Subcutaneous adipose tissue (tissue), 4 donors: ENCODE results near the gene TLCD1. TPM values are rescaled to one million over a fixed set of nuclear protein-coding genes. Genes with fewer than 3 reads are reported as not detected.

ENCODE experiments used
- CTCF ChIP-seq: fragments of 450-650 bp; IDR thresholded peaks from one replicate; pipeline ENCODE4 v1.5.1; 2016; ENCODE audit warnings: low read depth, mild to moderate bottlenecking, control low read depth, antibody characterized with exemption, moderate library complexity
- total RNA-seq, 4 donors: library from RNA; depleted of rRNA; stranded (reverse); fragments of >200 nt; gene quantifications; one replicate each; pipeline ENCODE4 v1.1.0, GENCODE V29; 2016

Gene TLCD1
- total RNA-seq, 4 donors from 2014 or later, result 1.5 to 2.5 (median 1.6) TPM; not detected in 1

GRCh38 chr17:28715217-28715616, 10.8 kb downstream of the TLCD1 start:
- no peak for TF ChIP-seq CTCF

- TF ChIP-seq CTCF, result no peak
Measured at GRCh38 chr17:28714281-28714680, 11.8 kb downstream of the TLCD1 start.

- TF ChIP-seq CTCF, result no peak
Measured at GRCh38 chr17:28712705-28713415, 13.2 kb downstream of the TLCD1 start.

GRCh38 chr17:28712032-28712704, 13.9 kb downstream of the TLCD1 start:
- no peak for TF ChIP-seq CTCF

GRCh38 chr17:28711723-28712031, 14.4 kb downstream of the TLCD1 start, which contains the start of gene PROCA1:
Gene PROCA1 (minus strand): TSS chr17:28711888. CDS start chr17:28711660, 228 bp downstream.
- no peak for TF ChIP-seq CTCF

- TF ChIP-seq CTCF, result no peak
Measured at GRCh38 chr17:28710861-28711722, 14.9 kb downstream of the TLCD1 start.

GRCh38 chr17:28707339-28707720, 18.7 kb downstream of the TLCD1 start:
- no peak for TF ChIP-seq CTCF
